GM12875 (cell line): ENCODE results near the gene BDKRB2.

Experiments
- H3K4me3 ChIP-seq: one replicate; pipeline ENCODE4 v1.5.1; 2011; ENCODE audit warnings: low read depth, low read length, control low read depth
- CTCF ChIP-seq: IDR thresholded peaks from 2 replicates; pipeline ENCODE4 v1.5.1; 2011; ENCODE audit warnings: low read depth, mild to moderate bottlenecking, control low read depth, inconsistent platforms, low read length, moderate library complexity, borderline replicate concordance; ENCODE audit not compliant: insufficient read depth

Gene BDKRB2

DNA sequence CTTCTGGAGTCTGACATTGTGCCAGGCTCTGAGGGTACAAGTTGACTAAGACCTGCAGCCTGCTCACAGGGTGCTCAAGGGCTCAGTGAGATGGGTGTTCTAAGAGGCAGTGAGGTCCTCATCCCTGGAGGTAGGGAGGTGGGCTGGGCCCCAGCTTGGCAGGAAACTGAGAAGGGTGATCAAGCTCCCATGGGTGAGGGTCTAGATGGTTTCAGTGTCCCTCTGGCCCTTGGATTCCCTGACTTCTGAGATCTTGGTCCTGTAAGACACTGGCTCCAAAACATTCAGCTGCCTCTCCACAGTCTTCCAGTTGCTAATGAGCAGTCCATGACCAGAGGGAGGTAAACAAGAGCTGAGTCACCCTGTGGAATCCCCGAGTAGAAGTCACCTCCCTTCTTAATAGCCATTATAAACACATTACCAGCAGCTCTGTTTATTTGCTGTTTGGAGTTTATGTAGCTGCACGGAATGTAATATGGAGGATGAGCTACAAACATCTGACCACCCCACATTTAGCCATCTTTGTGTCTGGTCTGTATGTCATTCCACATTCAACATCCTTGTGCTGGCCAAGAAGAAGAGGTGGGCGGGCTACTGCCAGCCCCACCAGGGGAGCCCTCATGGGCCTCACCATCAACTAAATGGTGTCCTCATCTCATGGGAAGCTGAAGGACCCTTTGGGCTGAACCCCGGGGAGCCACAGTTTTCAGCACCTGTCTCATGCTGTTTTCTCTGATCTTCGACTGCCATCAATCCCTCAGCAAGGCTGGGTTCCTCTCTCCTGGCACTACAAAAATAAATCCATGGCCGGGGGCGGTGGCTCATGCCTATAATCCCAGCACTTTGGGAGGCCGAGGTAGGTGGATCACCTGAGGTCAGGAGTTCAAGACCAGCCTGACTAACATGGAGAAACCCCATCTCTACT is 37.2 kb upstream of the BDKRB2 start:
- no peak for TF ChIP-seq CTCF
- H3K4me3 ChIP-seq = no peak overlapping the region

DNA sequence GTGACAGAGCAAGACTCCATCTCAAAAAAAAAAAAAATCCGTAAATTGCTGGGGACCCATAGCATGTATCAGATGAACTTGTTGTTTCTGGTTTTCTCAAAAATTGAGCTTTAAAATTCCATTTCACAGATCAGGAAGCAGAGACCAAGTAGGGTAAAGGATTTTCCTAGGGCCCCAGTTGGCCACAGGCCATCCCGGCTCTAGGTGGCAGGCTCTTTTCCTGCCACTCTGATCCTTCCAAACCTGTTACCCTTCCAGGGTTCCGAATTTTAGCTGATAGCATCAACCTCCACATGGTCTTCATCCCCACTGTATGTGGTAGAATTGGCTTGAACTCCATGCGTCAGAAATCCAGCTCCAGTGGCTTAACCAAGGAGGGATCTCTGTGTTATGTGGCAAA is 36.1 kb upstream of the BDKRB2 start:
- no peak for TF ChIP-seq CTCF
- no peak overlapping the region for H3K4me3 ChIP-seq

- no peak overlapping the region for H3K4me3 ChIP-seq
- TF ChIP-seq CTCF = no peak
These were observed 33.6 kb upstream of the BDKRB2 start for GRCh38 chr14:96170961-96171592.

DNA sequence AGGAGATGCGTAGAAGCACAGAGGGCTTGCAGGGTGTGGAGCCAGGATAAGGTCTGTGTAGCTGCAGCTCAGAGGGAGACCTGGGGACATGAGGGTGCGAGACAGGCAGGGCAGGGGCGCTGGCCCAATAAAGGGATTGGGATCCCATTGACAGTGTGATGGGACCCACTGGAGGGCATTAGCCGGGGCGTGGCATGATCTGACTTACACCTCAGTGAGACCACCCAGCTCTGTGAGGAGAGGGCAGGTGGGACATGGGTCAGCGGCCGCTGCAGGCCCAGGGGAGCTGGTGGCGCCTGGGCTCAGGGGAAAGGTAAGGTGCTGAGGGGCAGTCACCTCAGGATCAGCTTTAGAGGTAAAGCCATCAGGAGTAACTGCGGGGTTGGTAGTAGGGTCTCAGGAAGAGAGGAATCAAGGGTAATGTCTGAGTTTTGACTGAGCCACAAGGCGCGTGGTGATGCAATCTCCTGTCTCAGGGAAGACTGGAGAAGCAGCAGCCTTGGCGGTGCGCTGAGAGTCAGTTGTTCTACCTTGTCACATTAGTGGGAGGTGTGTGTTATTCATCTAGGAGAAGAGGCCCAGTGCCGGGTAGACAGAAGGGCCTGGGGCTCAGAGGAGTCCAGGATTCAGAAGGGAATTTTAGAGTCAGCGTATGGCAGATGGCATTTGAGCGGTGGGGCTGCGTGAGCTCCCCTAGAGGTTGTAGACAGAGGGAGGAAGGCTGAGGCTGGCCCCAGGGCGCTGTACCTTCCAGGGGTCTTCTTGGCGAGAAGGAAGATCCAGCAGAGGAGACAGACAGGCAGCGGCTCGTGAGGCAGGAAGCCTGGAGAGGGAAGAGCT is 30.8 kb upstream of the BDKRB2 start:
- no peak overlapping the region for H3K4me3 ChIP-seq
- no peak for TF ChIP-seq CTCF

DNA sequence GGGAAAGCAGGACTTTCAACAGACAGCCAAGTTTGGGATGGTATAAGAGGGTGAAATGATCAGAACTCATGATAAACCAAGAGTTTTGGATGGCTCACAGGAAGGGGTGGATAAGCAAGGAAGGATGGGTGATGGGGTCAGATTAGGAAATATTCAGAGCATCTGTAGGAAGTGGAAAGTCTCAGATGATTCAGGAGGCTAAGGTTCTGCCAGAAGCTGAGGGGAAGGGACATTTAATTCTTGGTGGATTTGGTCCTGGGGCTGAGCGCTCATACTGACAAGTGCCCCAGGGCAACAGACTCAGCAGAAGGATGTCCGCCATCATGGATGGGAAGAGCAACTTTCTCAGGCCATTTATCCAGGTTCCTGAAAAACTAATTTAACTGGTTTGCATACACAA is 28.4 kb upstream of the BDKRB2 start:
- no peak for TF ChIP-seq CTCF

DNA sequence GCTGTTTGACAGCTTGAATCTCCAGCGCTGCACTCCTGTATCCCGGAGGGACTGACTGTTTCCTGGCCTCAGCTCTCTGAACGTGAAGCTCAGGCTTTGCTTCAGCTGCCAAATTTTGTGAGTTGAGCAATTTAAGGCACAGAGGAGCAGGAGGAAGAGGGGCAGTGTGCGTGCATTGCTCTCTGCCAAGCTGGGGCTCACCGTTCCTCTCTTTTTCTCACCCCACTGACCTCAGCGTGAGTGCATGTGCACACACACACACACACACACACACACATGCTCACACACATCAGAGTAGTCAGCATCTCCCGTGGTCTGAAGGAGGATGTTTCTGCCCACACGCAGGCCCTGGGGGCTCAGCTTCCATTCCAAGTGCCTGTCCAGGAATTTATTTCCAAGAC is 27.8 kb upstream of the BDKRB2 start:
- no peak overlapping the region for H3K4me3 ChIP-seq
- no peak for TF ChIP-seq CTCF

More for the DNA sequence above, 28.4 kb upstream of the BDKRB2 start:
- H3K4me3 ChIP-seq = no peak overlapping the region
